ENCODE data around the gene ADAMTS2.

Gene ADAMTS2

GRCh38 chr5:179124853-179125788, 220.1 kb downstream of the ADAMTS2 start:
- no peak for DNase-seq (ENCODE audit: low spot score)

- no peak for DNase-seq (ENCODE audit: low spot score)
These were observed 220.9 kb downstream of the ADAMTS2 start for GRCh38 chr5:179124273-179124852.

GRCh38 chr5:179123491-179124272, 221.6 kb downstream of the ADAMTS2 start:
- DNase-seq (ENCODE audit: low spot score): no peak

DNA sequence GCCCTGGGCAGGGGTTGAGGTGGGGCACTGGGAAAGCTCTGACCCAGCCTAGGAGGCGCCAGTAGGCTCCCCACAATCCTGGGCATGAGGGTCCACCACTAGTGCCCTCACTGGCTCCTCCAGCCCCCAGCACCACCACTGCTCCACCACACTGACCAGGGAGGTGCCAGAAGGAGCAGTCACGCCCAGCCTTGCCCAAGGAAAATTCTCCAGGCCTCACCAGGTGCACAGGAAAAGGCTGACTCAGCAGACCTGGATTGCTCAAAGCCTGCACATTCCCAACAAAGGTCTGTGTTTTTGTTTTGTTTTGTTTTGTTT, 222.2 kb downstream of the ADAMTS2 start:
- no peak for DNase-seq (ENCODE audit: low spot score)

DNA sequence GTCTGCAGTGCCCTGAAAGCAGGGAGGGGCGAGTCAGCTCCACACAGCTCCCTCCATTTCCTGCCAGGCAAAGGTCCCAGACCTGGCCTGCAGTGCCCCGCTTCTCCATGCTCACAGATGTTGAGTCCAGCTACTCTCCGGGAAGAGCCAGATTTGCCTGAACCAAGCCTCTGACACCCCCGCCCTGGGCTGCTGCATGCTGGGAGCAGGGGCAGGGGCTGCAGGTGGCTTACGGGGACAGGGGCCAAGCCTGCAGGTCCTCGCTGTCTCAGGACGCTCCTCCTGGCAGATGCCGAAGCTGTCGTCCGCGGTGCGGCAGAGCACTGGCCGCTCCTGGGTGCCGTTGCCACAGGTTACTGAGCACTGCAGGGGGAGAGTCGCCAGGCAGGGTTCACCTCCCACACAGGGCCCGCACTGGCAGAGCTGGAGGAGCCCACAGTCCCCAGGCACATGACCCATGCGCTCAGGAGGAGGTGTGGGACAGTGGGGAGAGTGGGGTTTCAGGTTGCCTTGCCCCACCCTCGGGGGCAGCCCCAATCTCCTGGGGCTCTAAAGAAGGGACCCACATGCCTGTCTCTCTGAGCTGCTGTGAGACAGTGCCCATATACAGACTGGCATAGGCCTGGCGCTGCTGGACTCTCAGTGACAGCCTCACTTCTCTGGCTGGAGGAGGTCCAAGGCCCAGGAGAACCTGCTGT, 222.7 kb downstream of the ADAMTS2 start:
- peak; percentile 9 for DNase-seq (ENCODE audit: low spot score)

DNA sequence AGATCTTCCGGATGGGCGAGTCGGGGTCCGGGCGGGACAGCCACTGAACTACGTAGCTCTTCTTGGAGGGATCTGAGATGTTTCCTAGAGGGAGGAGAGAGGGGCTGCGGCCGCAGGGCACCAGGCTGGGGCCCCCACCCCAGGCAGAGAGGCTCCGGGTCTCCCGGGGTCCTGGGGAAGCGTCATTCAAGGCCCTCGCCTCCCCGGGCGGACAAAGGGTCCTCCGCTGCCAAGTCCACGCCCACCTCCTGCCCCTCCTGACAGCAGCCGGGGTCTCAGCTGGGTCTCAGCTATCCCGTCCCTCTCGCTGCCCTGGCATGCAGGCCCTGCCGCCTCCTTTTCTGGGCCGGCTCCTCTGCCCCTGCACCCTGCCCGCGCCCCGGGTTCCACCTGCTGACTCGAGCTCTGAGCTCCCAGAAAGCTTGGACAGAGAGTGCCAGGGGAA, 223.6 kb downstream of the ADAMTS2 start:
- DNase-seq (ENCODE audit: low spot score): peak; percentile 15

DNA sequence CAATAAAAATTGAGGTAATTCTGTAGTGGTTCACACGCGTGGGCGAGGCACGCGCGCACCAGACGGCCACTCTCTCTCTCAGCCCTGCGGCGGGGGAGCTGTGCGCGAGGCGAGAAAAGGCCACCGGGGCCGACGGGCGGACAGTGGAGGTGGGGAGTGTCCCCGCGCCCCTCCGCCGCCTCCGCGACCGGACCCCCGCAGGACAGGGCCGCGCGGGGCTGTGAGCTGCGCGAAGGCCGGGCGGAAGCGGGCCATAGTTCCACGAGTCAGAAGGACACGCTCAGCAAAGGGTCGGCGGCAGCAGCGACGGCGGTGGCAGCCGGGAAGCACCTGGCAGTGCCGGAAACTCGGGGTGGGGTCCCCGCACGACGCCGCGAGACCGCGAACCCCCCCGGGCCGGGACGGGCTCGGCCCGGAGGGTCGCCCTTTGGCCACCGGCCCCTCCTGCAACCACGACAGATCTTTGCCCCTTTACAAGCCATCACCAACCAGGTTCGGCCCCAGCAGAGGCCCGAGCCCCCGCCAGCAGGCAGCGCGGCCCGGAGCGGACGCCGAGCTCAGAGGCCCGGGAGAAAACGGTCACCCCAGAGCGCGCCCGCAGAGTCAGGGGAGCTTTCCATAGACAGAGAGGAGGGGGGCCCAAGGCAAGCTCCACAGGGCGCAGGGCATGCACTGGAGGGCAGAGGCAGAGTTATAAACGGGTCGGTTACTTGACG, 224.2 kb downstream of the ADAMTS2 start:
- DNase-seq (ENCODE audit: low spot score): peak; percentile 24

DNA sequence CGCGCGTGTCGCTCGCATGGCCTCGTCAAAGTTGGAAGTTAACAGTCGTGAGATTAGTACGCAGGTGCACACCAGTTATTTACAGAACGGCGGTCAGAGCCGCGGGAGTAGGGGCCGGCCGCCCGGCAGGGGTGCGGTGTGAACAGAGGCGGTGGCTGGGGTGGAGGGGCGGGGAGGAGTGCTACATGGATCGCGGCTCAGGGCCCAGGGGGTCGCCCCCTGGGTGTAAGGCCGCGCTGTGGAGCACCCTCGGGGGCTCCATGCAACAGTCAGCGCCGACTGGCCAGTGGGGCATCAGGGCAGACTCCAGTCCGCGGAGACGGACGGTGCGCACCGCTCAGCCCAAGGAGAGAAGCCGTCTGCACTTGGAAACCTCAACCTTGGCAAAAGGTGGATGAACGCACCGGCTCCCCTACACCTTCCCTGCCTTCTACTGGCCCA, 224.8 kb downstream of the ADAMTS2 start:
- no peak for DNase-seq (ENCODE audit: low spot score)

- DNase-seq (ENCODE audit: low spot score): no peak
These were observed 225.7 kb downstream of the ADAMTS2 start for GRCh38 chr5:179119415-179120170.

DNA sequence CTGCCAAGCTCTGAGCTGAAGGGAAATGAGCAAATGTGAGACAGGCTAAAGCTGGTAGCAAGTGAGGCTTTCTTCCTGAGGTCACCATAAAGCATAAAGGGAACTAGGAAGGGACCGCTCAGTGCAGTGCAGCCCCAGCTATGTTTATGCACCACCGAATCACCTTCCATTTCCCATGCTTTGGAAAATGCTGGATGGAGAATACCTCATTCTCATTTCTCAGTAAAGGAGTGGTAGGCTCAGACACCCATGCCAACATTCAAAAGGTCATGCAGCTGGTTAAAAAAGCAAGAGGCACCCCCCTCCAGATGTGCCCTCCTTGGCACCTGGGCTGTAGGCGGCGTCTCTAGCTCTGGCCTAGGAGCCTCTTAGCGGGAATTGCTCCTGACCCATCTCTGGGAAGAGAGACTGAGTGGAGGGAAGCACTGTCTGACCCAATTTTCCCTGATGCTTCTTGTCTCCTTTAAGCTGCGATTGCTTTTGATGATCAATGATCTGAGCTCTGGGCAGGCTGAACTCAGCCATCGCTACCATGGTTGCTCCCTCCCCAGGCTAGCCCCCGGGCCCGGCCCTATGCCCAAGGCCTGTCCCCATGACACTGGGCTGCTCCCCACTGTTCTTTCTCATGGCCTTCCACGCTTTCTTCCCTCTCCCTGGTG, 226.4 kb downstream of the ADAMTS2 start:
- DNase-seq (ENCODE audit: low spot score): peak; percentile 0

DNA sequence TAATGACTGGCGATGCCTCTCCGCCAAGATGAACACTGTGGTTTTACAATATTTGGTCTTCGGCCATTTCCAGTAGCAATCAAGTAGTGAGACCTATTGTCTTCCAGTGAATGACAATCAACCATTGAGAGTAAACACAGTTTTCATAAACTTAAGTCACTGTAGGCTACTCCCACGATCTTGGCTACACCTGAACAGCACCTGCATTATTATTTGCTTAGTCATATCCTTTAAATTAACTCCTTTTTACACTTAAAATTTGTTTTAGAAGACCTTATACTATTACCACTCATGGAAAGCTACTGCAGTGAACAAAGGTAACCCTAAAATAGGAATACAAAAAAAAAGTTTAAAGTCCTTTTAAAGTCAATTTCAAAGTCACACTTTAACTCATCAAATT, 226.9 kb downstream of the ADAMTS2 start:
- DNase-seq (ENCODE audit: low spot score): no peak

DNA sequence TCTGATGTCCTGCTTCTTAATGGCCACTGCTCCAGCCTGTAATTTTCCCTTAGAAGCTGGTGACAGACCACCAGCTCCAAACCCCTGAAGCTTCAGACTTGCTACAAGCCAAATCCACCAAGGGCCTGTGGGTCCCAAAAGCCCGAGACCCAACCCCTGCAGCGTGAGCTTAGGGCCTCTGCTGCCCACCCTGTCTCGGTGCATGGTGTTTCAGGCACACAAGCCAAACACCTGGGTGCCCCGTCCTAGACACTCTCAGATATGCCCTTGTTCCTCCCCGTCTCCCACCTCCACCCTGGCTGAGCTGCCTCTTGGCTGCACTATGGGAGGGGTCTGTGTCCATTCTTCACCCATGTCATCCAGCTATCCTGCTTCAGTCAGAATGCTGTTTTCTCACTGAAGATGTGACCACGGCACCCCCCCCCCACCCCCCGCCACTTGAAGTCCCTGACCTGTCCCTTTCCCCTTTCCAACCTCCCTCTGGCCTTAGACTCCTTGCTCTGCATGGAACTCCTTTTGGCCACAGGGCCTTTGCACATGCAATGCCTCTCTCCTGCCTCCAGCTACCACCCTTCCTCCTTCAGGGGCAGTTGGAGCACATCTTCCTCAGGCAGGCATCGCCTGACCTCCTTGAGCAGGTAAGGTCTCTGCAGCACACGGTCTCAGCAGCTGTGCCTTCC, 229.3 kb downstream of the ADAMTS2 start:
- DNase-seq (ENCODE audit: low spot score): peak; percentile 12

- DNase-seq (ENCODE audit: low spot score): no peak
These were observed 230.0 kb downstream of the ADAMTS2 start for GRCh38 chr5:179115307-179115706.

- peak; percentile 7 for DNase-seq (ENCODE audit: low spot score)
These were observed 230.5 kb downstream of the ADAMTS2 start for GRCh38 chr5:179114756-179115155.

GRCh38 chr5:179113945-179114641, 231.2 kb downstream of the ADAMTS2 start:
- DNase-seq (ENCODE audit: low spot score): no peak

GRCh38 chr5:179113143-179113530, 232.1 kb downstream of the ADAMTS2 start:
- no peak for DNase-seq (ENCODE audit: low spot score)

DNA sequence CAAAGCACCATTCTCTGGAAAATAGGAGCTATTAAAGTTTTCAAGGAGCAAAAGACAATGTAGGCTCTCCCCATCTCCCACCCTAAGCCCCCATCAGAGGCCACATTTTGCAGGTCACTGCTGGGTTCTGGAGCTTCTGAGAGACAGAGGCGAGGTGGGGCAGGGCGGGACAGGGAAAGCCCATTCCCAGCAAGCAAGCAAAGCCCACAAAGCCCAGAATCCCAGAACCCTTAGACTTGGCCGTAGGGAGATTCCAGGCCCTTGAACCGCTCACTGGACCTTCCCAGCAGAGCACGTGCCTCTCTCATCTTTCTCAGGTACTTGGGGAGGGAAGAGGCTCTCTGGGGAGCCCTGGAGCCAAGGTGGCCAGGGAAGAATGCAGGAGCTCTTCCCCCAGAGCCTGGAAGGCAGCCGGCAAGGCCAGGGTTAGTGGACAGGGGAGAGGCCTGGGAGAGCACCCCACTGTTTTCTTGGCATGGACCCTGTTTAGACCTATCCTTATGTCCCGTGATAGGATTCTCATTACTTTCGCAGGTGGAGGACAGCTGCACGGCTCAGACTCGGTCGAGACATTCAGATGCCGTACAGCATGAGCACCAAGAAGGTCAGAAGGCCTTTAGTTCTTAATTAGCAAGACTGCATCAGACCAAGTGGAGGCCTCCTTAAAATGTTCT, 232.7 kb downstream of the ADAMTS2 start:
- DNase-seq (ENCODE audit: low spot score): no peak

Data from D341Med (cell line).